Kidney epithelial cell (primary cell): ENCODE results near the gene SLC25A29. TPM values are rescaled to one million over a fixed set of nuclear protein-coding genes. Genes with fewer than 3 reads are reported as not detected.

ENCODE experiments used
- DNase-seq: peaks from one replicate; pipeline ENCODE4 v3.0.0-alpha.2; 2010; ENCODE audit warnings: low read depth
- H3K27me3 ChIP-seq: 2 replicates; pipeline ENCODE4 v1.6.0; 2011; ENCODE audit warnings: low read length; ENCODE audit not compliant: control insufficient read depth, insufficient read depth
- H3K36me3 ChIP-seq: 2 replicates; pipeline ENCODE4 v1.5.1; 2011; ENCODE audit warnings: low read length; ENCODE audit not compliant: control insufficient read depth, insufficient read depth
- H3K4me3 ChIP-seq: 2 replicates; pipeline ENCODE4 v1.5.1; 2011; ENCODE audit warnings: low read depth, mild to moderate bottlenecking, control low read depth, low read length
- CTCF ChIP-seq: IDR thresholded peaks from 2 replicates; pipeline ENCODE4 v1.5.1; 2011; ENCODE audit warnings: mild to moderate bottlenecking, moderate library complexity, low read length, control low read depth, inconsistent platforms; ENCODE audit not compliant: insufficient read depth, poor library complexity, severe bottlenecking
- total RNA-seq: library from RNA; depleted of rRNA; stranded (reverse); fragments of >200 nt; gene quantifications from 2 replicates; pipeline ENCODE4 v1.2.3, GENCODE V29; 2015

The SLC25A29 gene
- total RNA-seq, 1 donor from 2014 or later: 93.7 TPM

DNA sequence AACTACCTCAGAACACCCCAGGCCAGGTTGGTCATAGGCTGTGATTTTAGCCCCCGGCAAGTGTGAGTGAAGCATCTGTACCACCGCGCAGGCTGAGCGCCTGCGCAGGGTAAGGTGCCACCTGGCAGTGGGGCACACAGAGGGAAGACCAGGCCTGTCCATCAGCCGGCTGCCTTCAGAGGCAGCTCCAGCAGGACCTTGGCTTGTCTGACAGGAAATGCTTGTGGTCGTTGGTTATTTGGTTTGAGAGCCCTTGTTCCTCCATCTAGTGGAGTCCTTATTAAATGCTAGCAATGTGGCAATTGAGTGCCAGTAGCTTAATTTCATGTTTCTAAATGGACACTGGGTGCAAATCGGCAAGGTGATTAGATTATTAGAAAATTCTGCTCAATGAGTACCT lies 27.5 kb downstream of the SLC25A29 start:
- Histone ChIP-seq H3K4me3 (no peak overlapping the region), H3K36me3 (no peaks in the 10 kb centered on the region), H3K27me3 (no peaks in the 10 kb centered on the region)
- TF ChIP-seq CTCF: no peak
- DNase-seq: no peak

GRCh38 chr14:100275214-100275613 lies 31.0 kb downstream of the SLC25A29 start:
- DNase-seq: no peak
- Histone ChIP-seq H3K36me3 (no peaks in the 10 kb centered on the region), H3K27me3 (no peaks in the 10 kb centered on the region), H3K4me3 (no peak overlapping the region)
- TF ChIP-seq CTCF: no peak

GRCh38 chr14:100274250-100274649 lies 32.0 kb downstream of the SLC25A29 start:
- Histone ChIP-seq H3K4me3 (no peak overlapping the region), H3K27me3 (no peaks in the 10 kb centered on the region), H3K36me3 (peaks cover under 1% of the 10 kb centered on the region)
- no peak for TF ChIP-seq CTCF
- no peak for DNase-seq

- H3K36me3 ChIP-seq: peaks cover 1% of the 10 kb centered on the region
- no peaks in the 10 kb centered on the region for H3K27me3 ChIP-seq
- no peak overlapping the region for H3K4me3 ChIP-seq
- no peak for DNase-seq
- TF ChIP-seq CTCF: peak; percentile 41
These were observed 34.9 kb downstream of the SLC25A29 start for GRCh38 chr14:100271247-100271939.

- Histone ChIP-seq H3K4me3 (no peak overlapping the region), H3K36me3 (peaks cover 1% of the 10 kb centered on the region), H3K27me3 (no peaks in the 10 kb centered on the region)
- DNase-seq: no peak
- TF ChIP-seq CTCF: no peak
These were observed 37.5 kb downstream of the SLC25A29 start for GRCh38 chr14:100268591-100269207.
